ENCODE data around the gene CCDC6.
"Not testable (repeated sequence)": the region's sequence is repeated elsewhere in the genome, so short reads cannot be mapped to it uniquely, and the experiment has no call there.

Gene CCDC6

DNA sequence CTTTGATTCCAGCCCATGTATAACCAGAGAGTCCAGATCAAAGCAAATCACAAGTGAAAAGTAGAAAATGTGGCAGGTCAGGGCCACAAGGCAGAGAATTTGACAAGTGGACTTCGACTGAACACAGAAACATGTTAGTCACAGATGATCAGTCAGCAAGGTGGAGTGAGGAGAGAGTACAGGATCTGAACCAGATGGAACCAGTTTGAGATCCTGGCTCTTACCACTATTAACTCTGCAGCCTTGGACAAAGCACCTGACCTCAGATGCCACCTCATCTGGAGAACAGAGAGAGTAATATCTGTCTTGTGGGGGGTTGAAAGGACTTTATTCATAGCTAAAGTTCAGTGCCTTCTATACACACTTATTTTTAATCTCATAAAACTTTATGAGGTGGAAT is 157.5 kb downstream of the CCDC6 start:
- DNase-seq: no peak

DNA sequence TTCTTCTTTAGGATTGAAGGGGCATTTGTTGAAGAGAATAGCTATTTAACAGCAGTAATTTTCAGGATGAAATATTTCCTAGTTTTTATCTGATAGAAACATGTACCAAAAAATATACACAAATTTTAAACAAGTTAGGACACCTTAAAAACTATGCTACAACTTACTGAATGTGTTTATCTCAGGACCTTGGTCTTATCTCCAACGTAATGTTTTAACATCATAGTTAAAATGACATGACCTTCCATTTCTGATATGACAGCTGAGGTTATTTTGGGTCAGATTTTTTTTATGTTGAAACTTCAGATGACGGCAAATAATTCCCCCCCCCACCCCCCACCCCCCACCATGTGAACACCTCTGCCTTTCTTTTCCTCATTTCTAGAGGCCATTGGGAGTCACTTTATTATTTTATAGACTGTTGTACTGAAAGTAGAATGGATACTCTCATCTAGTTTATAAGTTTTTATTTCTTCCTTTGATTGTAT is 161.1 kb downstream of the CCDC6 start:
- no peak for DNase-seq

- not testable (repeated sequence) for DNase-seq
Observed at GRCh38 chr10:59744762-59745161, 161.6 kb downstream of the CCDC6 start.

GRCh38 chr10:59744156-59744555 is 162.2 kb downstream of the CCDC6 start:
- DNase-seq: not testable (repeated sequence)

- no peak for DNase-seq
Observed at GRCh38 chr10:59741583-59741982, 164.8 kb downstream of the CCDC6 start.

DNA sequence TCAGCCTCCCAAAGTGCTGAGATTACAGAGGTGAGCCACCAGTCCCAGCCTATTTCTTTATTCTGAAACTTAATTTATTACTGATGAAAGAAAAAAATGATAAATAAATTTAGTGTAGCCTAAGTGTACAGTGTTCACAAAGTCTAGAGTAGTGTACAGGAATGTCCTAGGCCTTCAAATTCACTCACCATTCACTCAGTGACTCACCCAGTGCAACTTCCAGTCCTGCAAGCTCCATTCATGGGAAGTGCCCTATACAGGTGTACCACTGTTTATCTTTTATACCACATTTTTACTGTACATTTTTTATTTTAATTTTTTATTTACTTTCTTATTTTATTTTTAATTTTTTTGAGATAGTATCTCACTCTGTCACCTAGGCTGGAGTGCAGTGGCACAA is 165.3 kb downstream of the CCDC6 start:
- DNase-seq: no peak

Measured in CD4-positive, alpha-beta T cell treated with Interleukin-15 for 1 hour (primary cell).